Measurements from ENCODE around the gene MAFF.

- TF ChIP-seq POLR2A (IDR thresholded peaks at IDR 0.05; ENCODE audit: low read depth): no peak
- TF ChIP-seq, protein P1, sequence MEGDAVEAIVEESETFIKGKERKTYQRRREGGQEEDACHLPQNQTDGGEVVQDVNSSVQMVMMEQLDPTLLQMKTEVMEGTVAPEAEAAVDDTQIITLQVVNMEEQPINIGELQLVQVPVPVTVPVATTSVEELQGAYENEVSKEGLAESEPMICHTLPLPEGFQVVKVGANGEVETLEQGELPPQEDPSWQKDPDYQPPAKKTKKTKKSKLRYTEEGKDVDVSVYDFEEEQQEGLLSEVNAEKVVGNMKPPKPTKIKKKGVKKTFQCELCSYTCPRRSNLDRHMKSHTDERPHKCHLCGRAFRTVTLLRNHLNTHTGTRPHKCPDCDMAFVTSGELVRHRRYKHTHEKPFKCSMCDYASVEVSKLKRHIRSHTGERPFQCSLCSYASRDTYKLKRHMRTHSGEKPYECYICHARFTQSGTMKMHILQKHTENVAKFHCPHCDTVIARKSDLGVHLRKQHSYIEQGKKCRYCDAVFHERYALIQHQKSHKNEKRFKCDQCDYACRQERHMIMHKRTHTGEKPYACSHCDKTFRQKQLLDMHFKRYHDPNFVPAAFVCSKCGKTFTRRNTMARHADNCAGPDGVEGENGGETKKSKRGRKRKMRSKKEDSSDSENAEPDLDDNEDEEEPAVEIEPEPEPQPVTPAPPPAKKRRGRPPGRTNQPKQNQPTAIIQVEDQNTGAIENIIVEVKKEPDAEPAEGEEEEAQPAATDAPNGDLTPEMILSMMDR (IDR thresholded peaks at IDR 0.05): peak; percentile 44 to 61 (median 51)
- TF ChIP-seq EP300 (IDR thresholded peaks at IDR 0.05): no peak
These were observed 60.4 kb downstream of the MAFF start for GRCh38 chr22:38262051-38262795.

Measured in esophagus muscularis mucosa (tissue), 4 donors.